Right cardiac atrium (tissue), 5 donors: ENCODE measurements around the gene PSEN2. TPM values are rescaled to one million over a fixed set of nuclear protein-coding genes. Genes with fewer than 3 reads are reported as not detected.

Experiments used
- ATAC-seq, 2 donors: fragments of 200-7000 bp; cut with Tn5 transposase; one replicate each; pipeline versions ENCODE4 v1.8.0 to v1.9.1; 2020; ENCODE audit warnings: moderate library complexity in 2 of 2, mild to moderate bottlenecking in 1 of 2
- DNase-seq, 3 donors: peaks; one replicate each; pipeline ENCODE4 v3.0.0-alpha.2; 2020
- H3K27ac ChIP-seq: one replicate; pipeline ENCODE4 v1.5.1; 2013; ENCODE audit warnings: mild to moderate bottlenecking, low read length, control low read depth, moderate library complexity
- H3K27me3 ChIP-seq: one replicate; pipeline ENCODE4 v1.6.1; 2013; ENCODE audit not compliant: control insufficient read depth, insufficient read depth
- H3K4me1 ChIP-seq: one replicate; pipeline ENCODE4 v1.6.1; 2013; ENCODE audit warnings: low read length; ENCODE audit not compliant: control insufficient read depth, insufficient read depth
- H3K4me3 ChIP-seq: one replicate; pipeline ENCODE4 v1.5.1; 2013; ENCODE audit warnings: low read length, control low read depth
- H3K9me3 ChIP-seq: one replicate; pipeline ENCODE4 v1.6.1; 2013; ENCODE audit warnings: low read length; ENCODE audit not compliant: control insufficient read depth
- WGBS: extraction: QIAGEN DNeasy Blood & Tissue Kit; methylation state at CpG from one replicate; pipeline ENCODE4 v1.1.7; 2013; 5-methylcytosine and 5-hydroxymethylcytosine counted together
- intact Hi-C, 4 donors: fragments of 100-400 bp; cut with DNase I; formaldehyde crosslinking; loops; one replicate each; pipeline versions ENCODE4 v1.11.0 to v1.14.0; 2022 to 2023
- polyA plus RNA-seq: library from polyadenylated mRNA; stranded (reverse); fragments of 200-250 nt; gene quantifications from one replicate; pipeline ENCODE4 v1.2.3, GENCODE V29; 2013
- total RNA-seq, 4 donors: library from RNA; stranded (reverse); fragmentation: NEBNext Ultra II Directional; extraction: Animal tissue kit (Norgen Biotek cat#: 25700); gene quantifications; one replicate each; pipeline ENCODE4 v1.2.1, GENCODE V29; 2021
- donor health status: healthy with polysubstance abuse.
- donor health status: DM: no; HTN: yes; CAD: no.
- donor health status: DM: no; HTN: no; CAD: no.
- donor health status: DM: no; HTN: yes; CAD: no; lungs with severe emphysema.
- donor health status: DM: yes; HTN: yes; CAD: no.

Gene PSEN2
- total and polyA plus RNA-seq, 5 donors: 15.4 to 25.8 (median 17.9) TPM

DNA sequence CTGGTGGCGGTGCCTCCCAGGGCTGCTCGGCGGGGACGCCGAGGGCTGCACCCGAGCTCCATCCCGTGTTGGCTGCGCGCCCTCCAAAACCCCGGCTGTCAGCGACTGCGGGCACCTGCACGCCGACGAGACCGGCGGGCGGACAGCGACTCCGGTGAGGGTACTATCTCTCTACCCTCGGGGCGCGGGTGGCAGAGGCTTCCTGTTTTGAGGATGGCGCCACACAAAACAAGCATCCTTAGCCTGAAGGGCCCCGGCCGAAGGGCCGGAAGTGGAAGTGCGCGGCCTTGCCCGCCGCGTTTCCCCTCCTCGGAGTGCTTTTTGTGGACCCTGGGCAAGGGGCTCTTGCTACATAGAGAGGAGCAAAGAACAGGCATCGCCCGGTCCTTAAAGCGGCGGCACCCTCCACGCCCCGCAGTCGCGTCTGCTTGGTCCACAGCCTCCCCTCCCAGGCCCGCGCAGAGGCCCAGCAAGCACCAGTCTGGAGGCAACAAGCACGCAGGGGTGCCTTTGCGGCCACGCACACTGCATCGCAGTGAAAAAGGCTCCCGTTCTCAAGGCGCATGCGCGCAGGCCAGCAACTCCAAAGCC, 69.1 kb downstream of the PSEN2 start:
- under 1% methylated on average over 51 of the region's 51 CpGs for whole genome bisulfite sequencing
- no peaks in the 10 kb centered on the region for H3K27me3 ChIP-seq
- peaks cover 21% of the 10 kb centered on the region for H3K4me1 ChIP-seq
- intact Hi-C loops: no loop called here
- no peaks in the 10 kb centered on the region for H3K9me3 ChIP-seq
- DNase-seq: peak; percentile 73 to 91 (median 88)
- ATAC-seq: peak; percentile 57 to 63
- H3K27ac ChIP-seq: peak overlapping the region; percentile 98
- peak overlapping the region; percentile 30 for H3K4me3 ChIP-seq

DNA sequence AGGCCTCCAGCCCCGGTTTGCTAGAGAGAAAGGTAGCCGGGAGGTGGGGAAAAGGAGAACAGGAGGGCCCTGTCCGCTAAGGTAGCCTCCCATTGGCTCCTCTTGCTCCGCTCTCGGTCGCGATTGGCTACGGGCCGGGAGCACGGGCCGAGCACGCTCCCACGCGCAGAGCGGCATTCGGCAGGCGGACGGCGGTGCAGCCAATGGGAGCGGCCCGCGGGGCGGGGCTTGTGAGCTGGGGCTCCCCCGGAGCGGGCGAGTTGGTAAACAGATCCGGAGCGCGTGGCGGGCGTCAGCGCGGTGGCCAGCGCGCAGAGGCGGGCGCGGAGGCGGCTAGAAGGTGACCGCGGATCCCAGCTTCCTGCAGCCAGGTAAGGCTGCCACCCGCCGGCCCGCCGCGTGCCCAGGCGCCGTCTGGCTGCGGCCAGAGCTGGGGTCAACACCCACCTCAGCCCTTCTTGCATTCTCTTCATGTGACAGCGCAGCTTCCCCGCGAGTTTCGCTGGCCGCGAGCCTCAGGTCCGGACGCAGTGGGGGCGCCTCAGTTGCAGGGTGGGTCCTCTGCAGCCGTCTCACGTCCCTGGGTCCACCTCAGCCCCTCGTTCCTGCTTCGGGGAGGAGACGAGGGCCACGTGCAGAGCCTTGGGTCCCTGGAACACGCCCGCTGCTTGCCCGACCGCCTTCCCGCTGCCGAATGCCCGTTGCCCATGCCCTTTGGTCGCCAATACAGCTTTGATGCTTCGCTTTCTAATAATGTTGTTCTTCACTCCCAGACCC, 69.8 kb downstream of the PSEN2 start, which contains the start of gene COQ8A:
Gene COQ8A, plus strand, starts transcription at position 266 of the 777 bp plus-strand sequence. CDS start 21,092 bp downstream, outside the sequence.
- peak within 1 kb of the TSS; percentile 79 for H3K4me3 ChIP-seq
- under 1% methylated on average over 73 of the region's 73 CpGs for WGBS
- ATAC-seq (peak; percentile 98), DNase-seq (peak; percentile 99 to 100 (median 100))
- H3K4me1 ChIP-seq: peaks cover 21% of the 10 kb centered on the region
- intact Hi-C loops: no loop called here
- peak within 1 kb of the TSS; percentile 98 for H3K27ac ChIP-seq
- H3K27me3 ChIP-seq: no peaks in the 10 kb centered on the region
- no peaks in the 10 kb centered on the region for H3K9me3 ChIP-seq

- DNase-seq (no peak), ATAC-seq (no peak)
- peaks cover 25% of the 10 kb centered on the region for H3K4me1 ChIP-seq
- no peaks in the 10 kb centered on the region for H3K27me3 ChIP-seq
- WGBS: 37% methylated on average over 6 of the region's 6 CpGs
- peak overlapping the region; percentile 79 for H3K4me3 ChIP-seq
- H3K9me3 ChIP-seq: no peaks in the 10 kb centered on the region
- peak overlapping the region; percentile 84 for H3K27ac ChIP-seq
- intact Hi-C loops: no loop called here
Measured at GRCh38 chr1:226940806-226941067, 70.3 kb downstream of the PSEN2 start.

DNA sequence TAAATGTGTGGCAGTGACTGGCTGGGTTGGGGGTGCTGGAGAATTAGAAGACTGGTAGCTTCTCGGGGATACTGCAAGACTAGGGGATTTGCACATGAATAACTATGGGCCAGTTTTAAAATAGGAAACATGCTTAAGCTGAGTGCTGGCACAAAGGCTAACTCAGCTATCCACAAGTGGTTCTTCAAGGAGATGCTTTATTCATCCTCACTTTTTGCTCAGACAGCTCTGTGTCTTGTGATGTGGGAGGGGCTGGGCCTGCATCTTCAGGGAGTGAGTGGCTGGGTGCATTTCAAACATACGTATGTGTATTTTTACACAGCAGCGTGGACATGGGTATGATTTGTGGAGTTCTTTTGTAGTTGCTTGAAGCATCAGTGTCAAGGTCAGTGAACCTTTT, 72.0 kb downstream of the PSEN2 start:
- ATAC-seq (no peak), DNase-seq (no peak)

DNA sequence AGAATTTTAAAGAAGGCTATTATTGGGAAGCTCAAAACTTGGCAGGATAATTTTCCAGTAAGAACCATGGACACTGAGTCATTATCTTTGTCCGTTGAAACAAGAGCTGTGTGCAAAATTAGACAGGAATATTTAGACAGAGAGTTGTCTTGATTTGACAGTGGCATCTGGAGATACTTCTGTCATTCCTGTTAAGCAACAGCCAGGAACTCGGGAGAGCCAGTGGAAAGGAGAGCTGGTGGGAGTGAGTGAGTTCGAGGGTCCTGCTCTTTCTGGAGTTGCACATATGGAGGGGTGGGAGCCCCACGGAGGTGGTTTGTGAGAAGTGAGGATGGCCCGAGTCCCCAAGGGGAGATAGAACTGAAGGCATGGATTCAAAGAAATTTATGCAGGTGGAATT, 72.7 kb downstream of the PSEN2 start:
- Histone ChIP-seq H3K4me1 (peaks cover 35% of the 10 kb centered on the region), H3K9me3 (no peaks in the 10 kb centered on the region), H3K27me3 (no peaks in the 10 kb centered on the region), H3K4me3 (peak overlapping the region; percentile 23), H3K27ac (peak overlapping the region; percentile 84)
- intact Hi-C loops: no loop called here
- no peak for DNase-seq
- WGBS: 49% methylated on average over 5 of the region's 5 CpGs
- no peak for ATAC-seq

More for the DNA sequence above, 72.0 kb downstream of the PSEN2 start:
- Histone ChIP-seq H3K4me1 (peaks cover 35% of the 10 kb centered on the region), H3K27ac (peak overlapping the region; percentile 84), H3K4me3 (peak overlapping the region; percentile 23), H3K27me3 (no peaks in the 10 kb centered on the region), H3K9me3 (no peaks in the 10 kb centered on the region)
- intact Hi-C loops: no loop called here
- WGBS: 63% methylated on average over 3 of the region's 3 CpGs

DNA sequence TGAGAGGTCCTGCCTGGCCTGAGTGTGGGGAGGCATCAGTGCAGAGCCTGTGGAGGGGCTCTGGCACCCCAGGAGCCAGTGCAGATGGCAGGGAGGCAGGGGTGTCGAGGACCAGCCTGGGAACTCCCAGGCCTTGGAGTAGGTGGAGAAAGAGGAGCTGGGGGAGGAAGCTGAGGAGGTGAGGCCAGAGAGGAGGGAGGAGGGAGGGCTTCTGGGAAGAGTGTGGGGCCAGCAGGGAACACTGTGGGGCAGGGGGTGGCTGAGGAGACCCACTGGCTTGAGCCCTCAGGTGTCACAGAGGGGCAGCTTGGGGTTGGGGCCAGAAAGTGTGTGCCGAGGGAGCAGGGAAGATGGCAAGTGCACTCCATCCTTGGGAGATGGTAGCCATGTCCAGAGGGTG, 73.5 kb downstream of the PSEN2 start:
- WGBS: 80% methylated on average over 2 of the region's 2 CpGs
- ATAC-seq: no peak
- Histone ChIP-seq H3K27me3 (no peaks in the 10 kb centered on the region), H3K9me3 (no peaks in the 10 kb centered on the region), H3K27ac (peak overlapping the region; percentile 60), H3K4me3 (no peak overlapping the region), H3K4me1 (peaks cover 32% of the 10 kb centered on the region)
- DNase-seq: no peak
- intact Hi-C loops: no loop called here

DNA sequence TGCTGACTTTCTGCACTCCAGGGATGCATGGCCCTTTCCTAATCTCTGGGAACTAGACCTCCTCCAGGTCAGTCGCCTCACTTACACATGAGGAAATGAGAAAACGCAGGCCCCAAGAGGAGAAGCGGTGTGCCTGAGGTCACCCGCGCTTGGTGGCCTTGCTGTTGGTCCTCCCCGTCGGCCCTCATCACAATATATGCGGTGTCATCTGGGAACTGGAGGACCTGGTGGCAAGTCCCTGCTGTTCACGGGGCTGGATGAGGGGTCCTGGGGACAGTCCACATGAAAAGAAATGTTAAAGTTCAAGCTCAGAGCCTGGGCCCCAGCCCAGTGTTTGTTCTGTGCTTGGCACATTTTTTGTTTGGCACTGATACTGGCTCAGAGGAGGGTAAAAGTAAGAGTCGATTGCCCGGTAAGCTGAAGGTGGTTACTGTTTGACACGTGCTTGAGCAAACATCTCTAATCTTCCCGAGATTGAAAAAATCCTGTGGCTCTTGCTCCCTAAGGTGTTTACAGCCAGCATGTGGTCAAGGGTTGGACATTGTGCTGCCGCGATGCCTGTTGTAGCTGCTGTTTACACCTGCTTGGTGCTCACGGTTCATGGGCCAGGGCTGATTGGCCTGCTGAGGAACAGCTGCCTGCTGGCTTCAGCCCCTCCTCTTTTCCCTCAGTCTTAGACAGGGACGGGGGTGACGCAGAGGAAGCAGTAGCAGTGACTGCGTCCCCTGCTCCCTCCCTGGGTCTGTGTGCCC, 74.9 kb downstream of the PSEN2 start:
- Histone ChIP-seq H3K4me1 (peaks cover 32% of the 10 kb centered on the region), H3K27ac (peak overlapping the region; percentile 10), H3K27me3 (no peaks in the 10 kb centered on the region), H3K9me3 (no peaks in the 10 kb centered on the region), H3K4me3 (no peak overlapping the region)
- intact Hi-C loops: no loop called here
- ATAC-seq (peak; percentile 36 to 49), DNase-seq (peak in 1 of 3 donors; percentile 53)
- 38% methylated on average over 19 of the region's 19 CpGs for WGBS

Other genes starting within 250 kb of the PSEN2 start
- 10 to 100 TPM in 2 of 4 donors, 1 to 10 TPM in 2; 9.6 to 15.4 (median 11.1) TPM for gene ITPKB, start 131.3 kb upstream of the PSEN2 start, total RNA-seq
- gene ITPKB, start 131.3 kb upstream of the PSEN2 start, polyA plus RNA-seq: 9.6 TPM
- 100 to 1,000 TPM; 130 to 238 (median 203) TPM for gene COQ8A, start 69.7 kb downstream of the PSEN2 start, total RNA-seq
- gene COQ8A, start 69.7 kb downstream of the PSEN2 start, polyA plus RNA-seq: 198 TPM